HepG2 (cell line): ENCODE data around the gene ATP12A. TPM values are rescaled to one million over a fixed set of nuclear protein-coding genes. Genes with fewer than 3 reads are reported as not detected.

Source experiments
- ATAC-seq: fragments of 200-7000 bp; cut with Tn5 transposase; 3 replicates; pipeline ENCODE4 v1.9.1; 2020; ENCODE audit warnings: mild to moderate bottlenecking, moderate library complexity
- BruUV-seq: library from RNA; stranded (reverse); fragments of 400-500 nt; replicated peaks from 2 replicates; lab custom pipeline; 2021; lab: Mats Ljungman, UMichigan
- CTCF ChIA-PET: fragments of 300-600 bp; formaldehyde crosslinking; extraction: SDS; loops from one replicate; lab custom pipeline; 2021; ENCODE audit warnings: low total read pairs, inconsistent platforms, low intra/inter-chr PET ratio; lab: Yijun Ruan, JAX
- POLR2A ChIA-PET: fragments of 350-600 bp; sonication (Branson Sonifier 250); formaldehyde crosslinking; loops from one replicate; lab custom pipeline; 2020; ENCODE audit warnings: antibody characterized with exemption, inconsistent platforms; lab: Yijun Ruan, JAX
- DNase-seq: peaks from one replicate; pipeline ENCODE4 v3.0.0-alpha.2; 2015; ENCODE audit warnings: low spot score
- FAIRE-seq: peaks from 3 replicates; lab custom pipeline; 2011; peaks lifted over from hg19 to GRCh38; lab: Jason Lieb, UNC
- H2AFZ ChIP-seq: one replicate; pipeline ENCODE4 v1.6.1; 2011; ENCODE audit warnings: low read length, inconsistent platforms
- H3K27ac ChIP-seq: fragments of 300-600 bp; 3 replicates; pipeline ENCODE4 v1.8.0; 2011; ENCODE audit warnings: mixed run types, mild to moderate bottlenecking, mixed read lengths, low read length, inconsistent platforms; ENCODE audit not compliant: insufficient read depth; ENCODE audit errors: extremely low read length
- H3K27me3 ChIP-seq, 2 experiments: fragments of 200-600 bp in 1 of 2; 2 replicates in 1 of 2; 3 replicates in 1 of 2; pipeline versions ENCODE4 v1.6.0 to v1.8.0; 2011; ENCODE audit warnings: low read length in 2 of 2, mild to moderate bottlenecking in 2 of 2, moderate library complexity in 2 of 2, inconsistent platforms in 1 of 2; ENCODE audit not compliant: insufficient read depth in 2 of 2, control insufficient read depth in 1 of 2
- H3K36me3 ChIP-seq, 2 experiments: fragments of 200-600 bp in 1 of 2; replicated peaks in 1 of 2; 2 replicates in 1 of 2; 3 replicates in 1 of 2; pipeline versions ENCODE4 v1.5.1 to v1.8.0; 2011; ENCODE audit warnings: low read length in 2 of 2, inconsistent platforms in 1 of 2; ENCODE audit not compliant: insufficient read depth in 2 of 2, control insufficient read depth in 1 of 2
- H3K4me1 ChIP-seq: 2 replicates; pipeline ENCODE4 v1.5.1; 2012; ENCODE audit warnings: low read length, inconsistent platforms; ENCODE audit not compliant: insufficient read depth
- H3K4me2 ChIP-seq: 2 replicates; pipeline ENCODE4 v1.6.0; 2011; ENCODE audit warnings: low read depth, low read length, inconsistent platforms
- H3K4me3 ChIP-seq, 3 experiments: fragments of 200-600 bp in 1 of 3; sonication (generic), shearing (Covaris generic) in 1 of 3; replicated peaks in 1 of 3; 2 replicates each; pipeline ENCODE4 v1.5.1; 2011 to 2016; ENCODE audit warnings: low read length in 3 of 3, inconsistent platforms in 2 of 3, low read depth in 2 of 3, mild to moderate bottlenecking in 2 of 3, control low read depth in 1 of 3, mixed read lengths in 1 of 3; ENCODE audit not compliant: insufficient read depth in 1 of 3
- H3K79me2 ChIP-seq: one replicate; pipeline ENCODE4 v1.6.1; 2011; ENCODE audit warnings: low read length, inconsistent platforms; ENCODE audit not compliant: insufficient read depth
- H3K9ac ChIP-seq: 2 replicates; pipeline ENCODE4 v1.6.0; 2011; ENCODE audit warnings: mild to moderate bottlenecking, low read depth, low read length, inconsistent platforms; ENCODE audit not compliant: insufficient read depth
- H3K9me3 ChIP-seq: 2 replicates; pipeline ENCODE4 v1.5.1; 2012; ENCODE audit warnings: mild to moderate bottlenecking, low read length
- H4K20me1 ChIP-seq: 2 replicates; pipeline ENCODE4 v1.6.0; 2011; ENCODE audit warnings: inconsistent platforms, mild to moderate bottlenecking, low read length, moderate library complexity; ENCODE audit not compliant: insufficient read depth
- CENPT ChIP-seq: sonication (generic); formaldehyde crosslinking; IDR thresholded peaks from 2 replicates; pipeline ENCODE4 v1.8.0; 2022; ENCODE audit warnings: low read depth, mild to moderate bottlenecking, moderate library complexity, missing genetic modification reagents
- HNF4G ChIP-seq, 2 experiments: sonication (generic) in 1 of 2; formaldehyde crosslinking in 1 of 2; IDR thresholded peaks; 2 replicates each; pipeline versions ENCODE4 v1.4.0 to v1.6.1; 2011 to 2020; ENCODE audit warnings: borderline replicate concordance in 2 of 2, low read depth in 2 of 2, mild to moderate bottlenecking in 2 of 2, low read length in 1 of 2, missing genetic modification reagents in 1 of 2, moderate library complexity in 1 of 2
- HNRNPH1 ChIP-seq: fragments of 200-400 bp; formaldehyde crosslinking; optimal IDR thresholded peaks from 2 replicates; pipeline ENCODE3; 2017; ENCODE audit warnings: mild to moderate bottlenecking, low read depth, low read length
- MEIS1 ChIP-seq: sonication (generic); formaldehyde crosslinking; IDR thresholded peaks from 2 replicates; pipeline ENCODE4 v1.9.0; 2021; ENCODE audit warnings: mild to moderate bottlenecking, missing genetic modification reagents, moderate library complexity, borderline replicate concordance
- POLR2AphosphoS5 ChIP-seq: IDR thresholded peaks from 2 replicates; pipeline ENCODE4 v1.6.1; 2012; ENCODE audit warnings: low read depth, low read length
- STAT5B ChIP-seq: sonication (generic); formaldehyde crosslinking; IDR thresholded peaks from 2 replicates; pipeline ENCODE4 v1.4.0; 2020; ENCODE audit warnings: missing genetic modification reagents
- ZBTB42 ChIP-seq: sonication (generic); formaldehyde crosslinking; IDR thresholded peaks from 2 replicates; pipeline ENCODE4 v1.5.0; 2020; ENCODE audit warnings: mild to moderate bottlenecking, missing genetic modification reagents
- ZNF329 ChIP-seq: sonication (generic); formaldehyde crosslinking; IDR thresholded peaks from 2 replicates; pipeline ENCODE4 v1.9.0; 2021; ENCODE audit warnings: low read depth, mild to moderate bottlenecking, missing genetic modification reagents
- ZNF547 ChIP-seq: sonication (generic); formaldehyde crosslinking; IDR thresholded peaks from 2 replicates; pipeline ENCODE4 v1.5.1; 2020; ENCODE audit warnings: mild to moderate bottlenecking, missing genetic modification reagents
- ZNF558 ChIP-seq: sonication (generic); formaldehyde crosslinking; IDR thresholded peaks from 2 replicates; pipeline ENCODE4 v1.9.0; 2022; ENCODE audit warnings: mild to moderate bottlenecking, missing genetic modification reagents, borderline replicate concordance
- WGBS: methylation state at CpG from one replicate; pipeline ENCODE4 v1.1.6; 2017; ENCODE audit warnings: low lambda C conversion rate; 5-methylcytosine and 5-hydroxymethylcytosine counted together
- in situ Hi-C: cut with HindIII; loops from 2 replicates; pipeline ENCODE4 v1.10.0; 2017; ENCODE audit warnings: low pct_unique_long_range_greater_than_20kb; ENCODE audit not compliant: extremely low pct_ligation_motif_present
- intact Hi-C: fragments of 100-400 bp; cut with micrococcal nuclease; formaldehyde crosslinking; loops from one replicate; pipeline ENCODE4 v1.10.0; 2022; ENCODE audit not compliant: unreplicated experiment
- polyA plus RNA-seq, 8 experiments: library from polyadenylated mRNA; depleted of rRNA in 3 of 8; stranded (reverse) in 7 of 8; unstranded in 1 of 8; fragments of >200 nt; fragmentation: Illumina TruSeq in 4 of 8; extraction: Trizol in 4 of 8; gene quantifications; 2 replicates each; pipeline versions ENCODE4 v1.2.1 to v1.2.3, GENCODE V29; 2011 to 2016; ENCODE audit warnings: low read depth in 4 of 8, missing spikeins in 1 of 8, mixed read lengths in 1 of 8; ENCODE audit not compliant: insufficient read depth in 1 of 8
- total RNA-seq, 5 experiments: library from RNA; depleted of rRNA; stranded (reverse); fragments of >200 nt; fragmentation: Illumina TruSeq; extraction: Trizol; gene quantifications; 2 replicates each; pipeline ENCODE4 v1.2.3, GENCODE V29; 2016; ENCODE audit warnings: low read depth in 1 of 5

The ATP12A gene
- total and polyA plus RNA-seq, 2 of the 13 experiments (the other 11 are each of a cell fraction or from before 2014, with no cell fraction given): not detected

- TF ChIP-seq ZNF558 (CRISPR knock-in tag): no peak
- no peak for TF ChIP-seq HNF4G (IDR thresholded peaks at IDR 0.05; ENCODE audit: borderline replicate concordance, low read depth, low read length)
- TF ChIP-seq HNF4G (CRISPR knock-in tag; IDR thresholded peaks at IDR 0.05; ENCODE audit: borderline replicate concordance, low read depth): no peak
These were observed 60.9 kb downstream of the ATP12A start (continued) for GRCh38 chr13:24741016-24741662.

GRCh38 chr13:24741791-24742190, 61.6 kb downstream of the ATP12A start:
- 80% methylated on average over 1 of the region's 8 CpGs for WGBS
- ATAC-seq (no peak), FAIRE-seq (no peak), DNase-seq (no peak)
- CTCF ChIA-PET: no interaction called here
- TF ChIP-seq HNRNPH1: no peak
- no peak for TF ChIP-seq ZNF547 (CRISPR knock-in tag)
- TF ChIP-seq STAT5B (CRISPR knock-in tag): no peak
- no peak for TF ChIP-seq POLR2AphosphoS5
- TF ChIP-seq ZBTB42 (CRISPR knock-in tag): no peak
- no peak for TF ChIP-seq ZNF329 (CRISPR knock-in tag)
- no peak for TF ChIP-seq MEIS1
- no peak for TF ChIP-seq CENPT (CRISPR knock-in tag)
- in situ Hi-C loops (no loop called here), intact Hi-C loops (no loop called here)
- POLR2A ChIA-PET: no interaction called here
- H3K79me2 ChIP-seq: no peaks in the 10 kb centered on the region
- no peaks in the 10 kb centered on the region for H3K36me3 ChIP-seq
- no peak overlapping the region for H3K4me2 ChIP-seq
- H3K27ac ChIP-seq: no peak overlapping the region
- BruUV-seq: no TSS peak
- no peaks in the 10 kb centered on the region for H3K9me3 ChIP-seq
- H3K27me3 ChIP-seq: peaks cover 0 to 2% of the 10 kb centered on the region in 2 experiments; a peak in 3 of 5 replicates
- H4K20me1 ChIP-seq: no peaks in the 10 kb centered on the region
- H3K9ac ChIP-seq: no peak overlapping the region
- no peak overlapping the region for H3K4me3 ChIP-seq
- no peak overlapping the region for H2AFZ ChIP-seq
- no peaks in the 10 kb centered on the region for H3K4me1 ChIP-seq
